IMR-90 (cell line): ENCODE data around the gene ANO10. TPM values are rescaled to one million over a fixed set of nuclear protein-coding genes. Genes with fewer than 3 reads are reported as not detected.

ENCODE experiments used
- ATAC-seq: fragments of 200-7000 bp; cut with Tn5 transposase; 2 replicates; pipeline ENCODE4 v1.9.1; 2020; ENCODE audit warnings: low read depth, mild to moderate bottlenecking, moderate library complexity
- BruUV-seq: library from RNA; stranded (reverse); fragments of 400-500 nt; replicated peaks from 2 replicates; lab custom pipeline; 2021; lab: Mats Ljungman, UMichigan
- CTCF ChIA-PET: fragments of 300-600 bp; formaldehyde crosslinking; extraction: SDS; loops from one replicate; lab custom pipeline; 2021; ENCODE audit warnings: antibody characterized with exemption; lab: Yijun Ruan, JAX
- POLR2A ChIA-PET: fragments of 300-600 bp; sonication (Branson Sonifier 250); formaldehyde crosslinking; loops from one replicate; lab custom pipeline; 2022; ENCODE audit warnings: antibody characterized with exemption; ENCODE audit not compliant: unreplicated experiment; lab: Charles Lee
- DNase-seq: peaks from one replicate; pipeline ENCODE4 v3.0.0; 2013
- H2AFZ ChIP-seq: replicated peaks from 2 replicates; pipeline ENCODE3; 2013; ENCODE audit warnings: low read length, mild to moderate bottlenecking; ENCODE audit not compliant: poor library complexity
- H2AK5ac ChIP-seq: 2 replicates; pipeline ENCODE4 v1.6.1; 2013; ENCODE audit warnings: low read depth, low read length, inconsistent platforms
- H2AK9ac ChIP-seq: replicated peaks from 2 replicates; pipeline ENCODE3; 2013; ENCODE audit warnings: mild to moderate bottlenecking, low read depth, low read length, moderate library complexity; ENCODE audit not compliant: poor library complexity
- H2BK120ac ChIP-seq: 2 replicates; pipeline ENCODE4 v1.6.1; 2013; ENCODE audit warnings: low read depth, low read length, inconsistent platforms
- H2BK15ac ChIP-seq: 3 replicates; pipeline ENCODE4 v1.6.1; 2013; ENCODE audit warnings: low read depth, low read length, inconsistent platforms
- H2BK20ac ChIP-seq: 2 replicates; pipeline ENCODE4 v1.6.1; 2013; ENCODE audit warnings: low read depth, mild to moderate bottlenecking, inconsistent platforms, low read length, moderate library complexity
- H2BK5ac ChIP-seq: 2 replicates; pipeline ENCODE4 v1.6.1; 2013; ENCODE audit warnings: mild to moderate bottlenecking, low read depth, low read length, inconsistent platforms; ENCODE audit not compliant: poor library complexity, severe bottlenecking
- H3K14ac ChIP-seq: replicated peaks from 2 replicates; pipeline ENCODE4 v1.6.1; 2013; ENCODE audit warnings: low read depth, low read length, inconsistent platforms
- H3K18ac ChIP-seq: 2 replicates; pipeline ENCODE4 v1.6.1; 2013; ENCODE audit warnings: low read depth, low read length, control low read depth
- H3K23ac ChIP-seq: 2 replicates; pipeline ENCODE4 v1.6.1; 2013; ENCODE audit warnings: low read depth, low read length, inconsistent platforms
- H3K27ac ChIP-seq: 2 replicates; pipeline ENCODE4 v1.5.1; 2013; ENCODE audit warnings: mild to moderate bottlenecking, control low read depth, low read length; ENCODE audit not compliant: insufficient read depth
- H3K27me3 ChIP-seq: 2 replicates; pipeline ENCODE4 v1.6.1; 2013; ENCODE audit warnings: low read length; ENCODE audit not compliant: control insufficient read depth, insufficient read depth
- H3K36me3 ChIP-seq: 2 replicates; pipeline ENCODE4 v1.6.1; 2013; ENCODE audit warnings: low read length, mixed read lengths; ENCODE audit not compliant: control insufficient read depth, insufficient read depth
- H3K4ac ChIP-seq: 2 replicates; pipeline ENCODE4 v1.6.1; 2013; ENCODE audit warnings: low read depth, low read length, inconsistent platforms
- H3K4me1 ChIP-seq: 2 replicates; pipeline ENCODE4 v1.6.1; 2013; ENCODE audit warnings: low read length, mixed read lengths; ENCODE audit not compliant: control insufficient read depth, insufficient read depth
- H3K4me2 ChIP-seq: 2 replicates; pipeline ENCODE4 v1.6.1; 2013; ENCODE audit warnings: low read depth, mild to moderate bottlenecking, control low read depth, low read length, moderate library complexity
- H3K4me3 ChIP-seq: 2 replicates; pipeline ENCODE4 v1.5.1; 2013; ENCODE audit warnings: low read depth, mild to moderate bottlenecking, control low read depth, low read length, moderate library complexity; ENCODE audit not compliant: insufficient read depth
- H3K56ac ChIP-seq: 2 replicates; pipeline ENCODE4 v1.6.1; 2013; ENCODE audit warnings: low read length, inconsistent platforms; ENCODE audit not compliant: insufficient read depth; ENCODE audit errors: extremely low read depth
- H3K79me1 ChIP-seq, 2 experiments: 2 replicates each; pipeline ENCODE4 v1.6.1; 2013; ENCODE audit warnings: low read length in 2 of 2, inconsistent platforms in 1 of 2, low read depth in 1 of 2
- H3K9ac ChIP-seq: 2 replicates; pipeline ENCODE4 v1.6.1; 2013; ENCODE audit warnings: low read depth, low read length, control low read depth
- H3K9me1 ChIP-seq: 2 replicates; pipeline ENCODE4 v1.6.1; 2013; ENCODE audit warnings: low read length, inconsistent platforms; ENCODE audit not compliant: insufficient read depth
- H3K9me3 ChIP-seq: 2 replicates; pipeline ENCODE4 v1.6.1; 2013; ENCODE audit warnings: low read length; ENCODE audit not compliant: control insufficient read depth, insufficient read depth
- H4K20me1 ChIP-seq: 2 replicates; pipeline ENCODE4 v1.6.1; 2013; ENCODE audit warnings: low read length, inconsistent platforms; ENCODE audit not compliant: insufficient read depth
- H4K5ac ChIP-seq: 2 replicates; pipeline ENCODE4 v1.6.1; 2013; ENCODE audit warnings: mild to moderate bottlenecking, low read depth, low read length, control low read depth
- H4K8ac ChIP-seq, 2 experiments: 2 replicates each; pipeline ENCODE4 v1.6.1; 2013; ENCODE audit warnings: low read depth in 2 of 2, low read length in 2 of 2, control low read depth in 1 of 2, inconsistent platforms in 1 of 2
- H4K91ac ChIP-seq: 2 replicates; pipeline ENCODE4 v1.6.1; 2013; ENCODE audit warnings: low read depth, low read length, inconsistent platforms; ENCODE audit not compliant: insufficient read depth
- BHLHE40 ChIP-seq: fragments of 150-350 bp; IDR thresholded peaks from 2 replicates; pipeline ENCODE4 v1.6.1; 2016; ENCODE audit warnings: mild to moderate bottlenecking, low read depth, low read length
- CEBPB ChIP-seq: IDR thresholded peaks from 2 replicates; pipeline ENCODE4 v1.6.1; 2012; ENCODE audit warnings: low read depth, low read length, improper control_type of control experiment
- ELK1 ChIP-seq: fragments of 150-350 bp; IDR thresholded peaks from 2 replicates; pipeline ENCODE4 v1.6.1; 2016; ENCODE audit warnings: low read depth, mild to moderate bottlenecking, low read length, moderate library complexity, borderline replicate concordance
- FOS ChIP-seq: fragments of 150-350 bp; IDR thresholded peaks from 2 replicates; pipeline ENCODE4 v1.6.1; 2016; ENCODE audit warnings: low read depth, low read length
- MAZ ChIP-seq: IDR thresholded peaks from 2 replicates; pipeline ENCODE4 v1.6.1; 2012; ENCODE audit warnings: low read depth, mild to moderate bottlenecking, low read length, improper control_type of control experiment, moderate library complexity, borderline replicate concordance
- NFE2L2 ChIP-seq: fragments of 150-350 bp; IDR thresholded peaks from 2 replicates; pipeline ENCODE4 v1.6.1; 2016; ENCODE audit warnings: low read depth, mild to moderate bottlenecking, low read length
- POLR2A ChIP-seq: IDR thresholded peaks from 2 replicates; pipeline ENCODE4 v1.6.1; 2012; ENCODE audit warnings: mild to moderate bottlenecking, low read depth, low read length
- RAD21 ChIP-seq: IDR thresholded peaks from 2 replicates; pipeline ENCODE4 v1.6.1; 2012; ENCODE audit warnings: low read length, improper control_type of control experiment
- RCOR1 ChIP-seq: IDR thresholded peaks from 2 replicates; pipeline ENCODE4 v1.6.1; 2012; ENCODE audit warnings: mild to moderate bottlenecking, low read length, improper control_type of control experiment; ENCODE audit not compliant: insufficient replicate concordance
- RFX5 ChIP-seq: IDR thresholded peaks from 2 replicates; pipeline ENCODE4 v1.8.0; 2012; ENCODE audit warnings: low read depth, mild to moderate bottlenecking, low read length, moderate library complexity
- SMC3 ChIP-seq: fragments of 150-350 bp; IDR thresholded peaks from 2 replicates; pipeline ENCODE4 v1.6.1; 2016; ENCODE audit warnings: low read depth, mild to moderate bottlenecking, antibody characterized with exemption, low read length, moderate library complexity
- USF2 ChIP-seq: fragments of 150-350 bp; IDR thresholded peaks from 2 replicates; pipeline ENCODE4 v1.6.1; 2017; ENCODE audit warnings: mild to moderate bottlenecking, antibody characterized with exemption, low read length, low read depth
- WGBS, 2 experiments: methylation state at CpG; one replicate each; pipeline versions ENCODE4 v1.1.5 to v1.1.7; 2013; ENCODE audit warnings: missing lambda C conversion rate in 2 of 2; ENCODE audit not compliant: insufficient read length in 1 of 2; ENCODE audit errors: extremely low coverage in 2 of 2; 5-methylcytosine and 5-hydroxymethylcytosine counted together
- dilution Hi-C: fragments of 300-500 bp; cut with HindIII; formaldehyde crosslinking; loops from one replicate; pipeline ENCODE4 v1.14.3; 2018; ENCODE audit warnings: low sequenced_read_pairs; ENCODE audit not compliant: unreplicated experiment
- in situ Hi-C: fragments of 300-500 bp; cut with MboI; formaldehyde crosslinking; loops from 3 replicates; pipeline ENCODE4 v1.14.3; 2019; ENCODE audit warnings: low sequenced_read_pairs, inconsistent platforms, mixed read lengths
- intact Hi-C: fragments of 100-400 bp; cut with micrococcal nuclease; formaldehyde crosslinking; loops from 2 replicates; pipeline ENCODE4 v1.10.0; 2022
- polyA plus RNA-seq, 3 experiments: library from polyadenylated mRNA; depleted of rRNA; stranded (reverse); fragments of >200 nt; gene quantifications; 2 replicates each; pipeline ENCODE4 v1.2.3, GENCODE V29; 2012; ENCODE audit warnings: low replicate concordance in 1 of 3
- total RNA-seq: library from RNA; depleted of rRNA; stranded (reverse); fragments of >200 nt; gene quantifications from 2 replicates; pipeline ENCODE4 v1.2.3, GENCODE V29; 2012

The ANO10 gene
- total and polyA plus RNA-seq, 2 of the 4 experiments (the other 2 are of a cell fraction) = 28.5 to 41.6 TPM

GRCh38 chr3:43632986-43633385 is 11.2 kb upstream of the ANO10 start:
- Histone ChIP-seq H3K14ac (no peak overlapping the region), H3K9me1 (no peaks in the 10 kb centered on the region), H4K20me1 (no peaks in the 10 kb centered on the region), H3K56ac (no peak overlapping the region), H4K91ac (no peak overlapping the region), H2BK5ac (no peak overlapping the region), H3K18ac (no peak overlapping the region), H2BK20ac (no peak overlapping the region), H4K5ac (no peak overlapping the region), H3K4ac (no peak overlapping the region), H3K4me1 (peaks cover 3% of the 10 kb centered on the region; the same call in 1 of the 2 replicates), H3K27ac (no peak overlapping the region), H3K36me3 (no peaks in the 10 kb centered on the region), H2BK120ac (no peak overlapping the region), H3K9ac (no peak overlapping the region), H4K8ac (no peak overlapping the region), H2AK5ac (no peak overlapping the region), H3K23ac (no peak overlapping the region), H3K9me3 (no peaks in the 10 kb centered on the region), H3K27me3 (no peaks in the 10 kb centered on the region), H2AFZ (no peak overlapping the region), H3K4me2 (no peak overlapping the region), H3K79me1 (no peaks in the 10 kb centered on the region), H3K4me3 (no peak overlapping the region), H2AK9ac (no peak overlapping the region), H2BK15ac (no peak overlapping the region)
- DNase-seq (no peak), ATAC-seq (no peak)
- in situ Hi-C loops (no loop called here), dilution Hi-C loops (no loop called here), intact Hi-C loops (no loop called here)
- CTCF ChIA-PET = no interaction called here
- WGBS, 2 experiments = no CpG with 5 or more reads among the region's 7 CpGs
- BruUV-seq = no TSS peak
- POLR2A ChIA-PET = interaction anchor here (1.1 kb wide), 1 partner anchor 11 kb away, joined by 4 read pairs; the partner anchor contains the start of gene ANO10
- TF ChIP-seq RCOR1 (no peak), POLR2A (no peak), USF2 (no peak), RFX5 (no peak), RAD21 (no peak), SMC3 (no peak), CEBPB (no peak), BHLHE40 (no peak), NFE2L2 (no peak), ELK1 (no peak), FOS (no peak), MAZ (no peak)
